ENCODE results near the gene C19orf18. TPM values are rescaled to one million over a fixed set of nuclear protein-coding genes. Genes with fewer than 3 reads are reported as not detected.
A peak's percentile ranks its signal among the peaks of the same experiment; 100 is the strongest.
"Not testable (repeated sequence)": the region's sequence is repeated elsewhere in the genome, so short reads cannot be mapped to it uniquely, and the experiment has no call there.

C19orf18 gene
- polyA plus RNA-seq (ENCODE audit: insufficient read length), result 1.5 TPM

GRCh38 chr19:57974434-57974833, at the start of gene C19orf18:
TSS of gene C19orf18 (minus strand) at chr19:57974534. CDS start at chr19:57974432, 102 bp downstream.
- DNase-seq (ENCODE audit: low read depth), result no peak

GRCh38 chr19:58022283-58022660, 47.9 kb upstream of the C19orf18 start:
- DNase-seq (ENCODE audit: low read depth), result no peak

- peak; percentile 55 for DNase-seq (ENCODE audit: low read depth)
These were observed 47.4 kb upstream of the C19orf18 start for GRCh38 chr19:58021541-58022282.

- no peak for DNase-seq (ENCODE audit: low read depth)
These were observed 45.8 kb upstream of the C19orf18 start for GRCh38 chr19:58020129-58020528.

- no peak for DNase-seq (ENCODE audit: low read depth)
These were observed 39.8 kb upstream of the C19orf18 start for GRCh38 chr19:58014141-58014540.

GRCh38 chr19:58010507-58010906, 36.2 kb upstream of the C19orf18 start:
- DNase-seq (ENCODE audit: low read depth), result no peak

- DNase-seq (ENCODE audit: low read depth), result peak; percentile 39
These were observed 35.5 kb upstream of the C19orf18 start for GRCh38 chr19:58009666-58010301.

GRCh38 chr19:58009301-58009665, 34.9 kb upstream of the C19orf18 start:
- DNase-seq (ENCODE audit: low read depth), result no peak

GRCh38 chr19:58008877-58009276, 34.5 kb upstream of the C19orf18 start:
- not testable (repeated sequence) for DNase-seq (ENCODE audit: low read depth)

GRCh38 chr19:58007285-58007684, 33.0 kb upstream of the C19orf18 start:
- DNase-seq (ENCODE audit: low read depth), result no peak

- no peak for DNase-seq (ENCODE audit: low read depth)
These were observed 29.0 kb upstream of the C19orf18 start for GRCh38 chr19:58003174-58003828.

- DNase-seq (ENCODE audit: low read depth), result peak; percentile 60
These were observed 28.2 kb upstream of the C19orf18 start, which contains the start of gene ZNF606 for GRCh38 chr19:58002384-58003173. TSS of gene ZNF606 (minus strand) at chr19:58002820. CDS start at chr19:58001319, 1,501 bp downstream.

- DNase-seq (ENCODE audit: low read depth), result no peak
These were observed 27.6 kb upstream of the C19orf18 start for GRCh38 chr19:58001895-58002369.

- DNase-seq (ENCODE audit: low read depth), result no peak
These were observed 26.3 kb upstream of the C19orf18 start for GRCh38 chr19:58000677-58001076.

GRCh38 chr19:57992841-57993240, 18.5 kb upstream of the C19orf18 start:
- DNase-seq (ENCODE audit: low read depth), result no peak

- DNase-seq (ENCODE audit: low read depth), result no peak
These were observed 4.4 kb upstream of the C19orf18 start for GRCh38 chr19:57978586-57979289.

GRCh38 chr19:57964761-57965160, 9.6 kb downstream of the C19orf18 start:
- no peak for DNase-seq (ENCODE audit: low read depth)

GRCh38 chr19:57961785-57962184, 12.5 kb downstream of the C19orf18 start:
- no peak for DNase-seq (ENCODE audit: low read depth)

GRCh38 chr19:57954996-57955395, 19.3 kb downstream of the C19orf18 start:
- no peak for DNase-seq (ENCODE audit: low read depth)

GRCh38 chr19:57949702-57950101, 24.6 kb downstream of the C19orf18 start:
- no peak for DNase-seq (ENCODE audit: low read depth)

GRCh38 chr19:57949296-57949695, 25.0 kb downstream of the C19orf18 start:
- DNase-seq (ENCODE audit: low read depth), result no peak
